Suprapubic skin (tissue), 4 donors: ENCODE data around the gene ZDHHC5.

Experiments used
- EP300 ChIP-seq: sonication (generic); formaldehyde crosslinking; IDR thresholded peaks from one replicate; pipeline ENCODE4 v1.6.1; 2017; ENCODE audit warnings: antibody characterized with exemption
- POLR2A ChIP-seq, 2 donors: fragments of 450-650 bp; IDR thresholded peaks; one replicate each; pipeline ENCODE4 v1.6.1; 2017; ENCODE audit warnings: antibody characterized with exemption in 2 of 2, mild to moderate bottlenecking in 2 of 2, moderate library complexity in 2 of 2
- POLR2AphosphoS5 ChIP-seq, 3 donors: sonication (generic); formaldehyde crosslinking; IDR thresholded peaks; one replicate each; pipeline ENCODE4 v1.6.1; 2017; ENCODE audit warnings: antibody characterized with exemption in 3 of 3
- TF ChIP-seq, protein P1 (sequence below), 2 donors: fragments of 200-600 bp in 1 of 2; fragments of 450-650 bp in 1 of 2; sonication (generic) in 1 of 2; IDR thresholded peaks; one replicate each; pipeline ENCODE4 v1.5.1; 2016 to 2019; ENCODE audit warnings: antibody characterized with exemption in 2 of 2, mild to moderate bottlenecking in 1 of 2, moderate library complexity in 1 of 2

DNA sequence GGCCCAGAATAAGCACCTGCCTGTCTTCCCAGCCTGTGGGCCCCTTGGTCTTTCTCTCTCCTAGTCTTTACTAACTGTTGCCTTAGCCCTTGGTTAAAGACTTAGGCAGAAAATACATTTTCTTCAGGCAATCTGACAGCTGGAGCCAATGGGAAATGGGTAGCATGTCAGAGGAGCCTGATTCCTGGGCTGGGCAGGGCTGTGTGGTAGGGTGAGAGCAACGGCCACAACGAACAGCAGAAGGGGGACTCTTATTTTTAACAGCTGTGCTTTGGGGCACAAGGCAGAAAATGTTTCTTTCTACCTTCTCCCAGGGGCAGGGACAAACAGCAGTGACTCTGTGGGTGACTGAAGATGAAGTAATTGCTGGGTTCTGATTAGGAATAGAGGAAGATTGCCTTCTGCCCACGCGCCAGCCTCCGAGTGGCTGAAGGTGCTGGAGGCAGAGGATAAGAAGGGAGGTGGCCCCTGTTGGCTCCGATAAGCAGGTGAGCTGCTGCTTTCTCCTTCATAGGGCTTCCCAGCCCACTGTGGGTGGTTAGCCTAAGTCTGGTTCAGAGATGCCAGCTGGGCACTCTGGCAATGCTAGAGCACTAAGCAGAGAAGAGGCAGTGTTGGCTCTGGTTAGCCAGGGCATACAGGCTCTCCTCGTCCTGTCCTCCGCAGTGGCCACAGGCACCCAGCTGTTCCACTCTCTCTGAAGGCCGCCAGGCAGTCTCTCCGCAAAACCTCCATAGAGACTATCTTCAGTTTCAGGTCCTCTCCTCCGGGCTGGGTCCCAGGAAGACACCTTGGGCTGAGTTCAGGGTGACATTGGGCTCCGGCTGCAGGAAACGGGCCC is 19.7 kb upstream of the ZDHHC5 start:
- TF ChIP-seq, protein P1, sequence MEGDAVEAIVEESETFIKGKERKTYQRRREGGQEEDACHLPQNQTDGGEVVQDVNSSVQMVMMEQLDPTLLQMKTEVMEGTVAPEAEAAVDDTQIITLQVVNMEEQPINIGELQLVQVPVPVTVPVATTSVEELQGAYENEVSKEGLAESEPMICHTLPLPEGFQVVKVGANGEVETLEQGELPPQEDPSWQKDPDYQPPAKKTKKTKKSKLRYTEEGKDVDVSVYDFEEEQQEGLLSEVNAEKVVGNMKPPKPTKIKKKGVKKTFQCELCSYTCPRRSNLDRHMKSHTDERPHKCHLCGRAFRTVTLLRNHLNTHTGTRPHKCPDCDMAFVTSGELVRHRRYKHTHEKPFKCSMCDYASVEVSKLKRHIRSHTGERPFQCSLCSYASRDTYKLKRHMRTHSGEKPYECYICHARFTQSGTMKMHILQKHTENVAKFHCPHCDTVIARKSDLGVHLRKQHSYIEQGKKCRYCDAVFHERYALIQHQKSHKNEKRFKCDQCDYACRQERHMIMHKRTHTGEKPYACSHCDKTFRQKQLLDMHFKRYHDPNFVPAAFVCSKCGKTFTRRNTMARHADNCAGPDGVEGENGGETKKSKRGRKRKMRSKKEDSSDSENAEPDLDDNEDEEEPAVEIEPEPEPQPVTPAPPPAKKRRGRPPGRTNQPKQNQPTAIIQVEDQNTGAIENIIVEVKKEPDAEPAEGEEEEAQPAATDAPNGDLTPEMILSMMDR (IDR thresholded peaks at IDR 0.05), result no peak
- TF ChIP-seq POLR2A (IDR thresholded peaks at IDR 0.05) (no peak), POLR2AphosphoS5 (IDR thresholded peaks at IDR 0.05) (no peak), EP300 (no peak)
